GM21723 (cell line): ENCODE measurements around the gene DNAI1.

Source experiments
- ATAC-seq: cut with Tn5 transposase; IDR thresholded peaks from one replicate; pipeline ENCODE4 v1.9.1; 2021; ENCODE audit warnings: mild to moderate bottlenecking, moderate library complexity; ENCODE audit not compliant: unreplicated experiment

Gene DNAI1

DNA sequence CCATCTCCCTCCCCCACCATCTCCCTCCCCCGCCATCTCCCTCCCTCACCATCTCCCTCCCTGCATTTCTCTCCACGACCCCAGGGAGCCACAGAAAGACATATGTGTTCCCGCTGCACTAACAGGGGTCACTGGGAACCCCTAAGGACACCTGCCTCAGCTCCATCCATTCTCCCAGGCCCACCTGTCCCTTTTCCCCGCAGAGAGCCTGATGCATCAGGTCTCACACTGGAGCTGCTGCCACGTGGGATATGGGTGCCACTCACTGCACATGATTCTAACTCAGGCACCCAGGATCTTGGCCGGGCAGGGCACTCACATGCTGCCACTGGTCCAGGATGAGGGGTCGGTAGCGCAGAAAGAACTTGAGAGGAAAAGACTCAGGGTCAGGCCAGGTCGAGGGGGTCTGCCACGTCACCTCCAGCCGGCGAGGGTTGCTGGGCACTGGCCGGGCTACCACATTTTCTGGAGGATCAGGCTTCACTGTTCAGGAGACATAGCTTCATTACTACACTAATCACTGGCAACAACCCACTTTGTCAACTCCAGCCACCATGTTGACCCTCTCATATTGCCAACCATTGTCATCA lies 97.4 kb downstream of the DNAI1 start:
- ATAC-seq, result no peak

DNA sequence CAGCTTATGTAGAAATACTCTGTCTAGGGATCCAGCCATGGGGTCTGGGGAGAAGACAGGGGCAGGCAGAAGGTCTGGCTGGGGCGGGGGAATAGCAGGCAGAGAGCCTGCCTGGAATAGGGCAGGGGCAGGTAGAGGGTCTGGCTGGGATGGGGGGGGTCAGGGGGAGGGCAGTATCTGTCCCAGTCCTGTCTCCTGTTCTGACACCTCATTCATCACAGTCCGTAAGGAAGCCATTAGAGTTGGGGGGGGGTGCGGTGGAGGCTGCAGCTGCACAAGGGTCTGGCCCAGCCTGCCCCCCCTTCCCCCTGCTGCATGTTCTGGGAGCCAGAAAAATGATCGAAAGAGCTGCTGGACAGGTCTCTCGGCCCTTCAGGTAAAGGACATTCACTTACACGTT lies 98.3 kb downstream of the DNAI1 start:
- no peak for ATAC-seq

DNA sequence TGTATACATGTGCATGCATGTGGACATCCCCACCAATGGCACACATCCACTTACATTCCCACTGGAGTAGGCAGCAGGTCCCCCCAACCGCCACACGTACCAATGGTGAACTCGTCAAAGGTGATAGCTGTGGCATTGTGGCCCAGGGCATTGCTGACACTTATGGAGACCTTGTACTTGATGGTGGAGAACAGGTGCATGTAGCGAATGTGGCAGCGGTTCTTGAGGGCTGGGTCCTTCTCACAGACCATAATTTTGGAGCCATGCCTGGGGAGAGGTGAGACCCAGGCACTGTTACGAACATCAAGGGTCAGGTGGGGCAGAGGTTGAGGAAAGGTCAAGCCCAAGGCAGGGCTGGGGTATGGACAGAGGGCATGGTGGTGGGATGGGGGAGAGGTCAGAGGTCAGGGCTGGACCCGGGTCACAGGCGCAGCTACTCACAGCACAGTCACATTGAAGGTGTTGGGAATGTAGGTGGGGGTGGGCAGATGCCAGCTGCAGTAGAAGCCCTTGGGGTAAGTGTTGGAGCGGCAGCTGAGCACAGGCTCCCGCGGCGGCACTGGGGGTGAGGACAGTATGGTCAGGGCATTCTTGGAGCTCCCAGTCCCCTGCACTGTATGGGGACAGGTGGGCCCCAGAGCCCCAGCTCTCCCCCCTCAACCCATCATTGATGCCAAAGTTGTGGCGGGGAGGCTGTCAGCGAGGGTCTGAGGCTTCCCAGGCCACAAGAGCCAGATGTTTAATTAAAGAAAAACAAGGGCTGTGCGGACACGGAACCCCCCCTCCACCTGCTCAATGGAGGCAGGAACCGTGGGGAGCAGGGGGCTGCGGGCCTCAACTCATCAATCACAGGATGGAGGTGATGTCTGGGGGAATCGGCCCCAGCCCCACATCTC lies 99.1 kb downstream of the DNAI1 start:
- ATAC-seq, result no peak

DNA sequence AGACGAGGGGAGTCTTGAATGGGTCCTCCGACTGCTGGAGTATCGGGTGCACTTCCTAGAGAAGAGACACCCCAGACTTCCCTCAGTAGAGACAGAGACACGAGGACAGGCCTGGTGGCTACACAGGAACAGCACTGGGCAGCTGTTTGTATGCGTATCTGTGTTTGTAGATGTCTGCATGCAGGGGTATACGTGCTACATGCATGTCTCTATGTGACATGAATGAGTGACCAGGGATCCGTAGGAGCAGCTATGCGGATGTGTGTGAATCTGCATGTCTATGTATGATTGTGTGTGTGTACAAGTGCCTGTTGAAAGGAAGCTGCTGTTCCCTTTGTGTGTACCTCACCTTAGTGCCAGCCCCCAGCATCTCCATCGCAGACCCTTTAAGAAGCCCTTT lies 99.8 kb downstream of the DNAI1 start:
- ATAC-seq, result no peak

DNA sequence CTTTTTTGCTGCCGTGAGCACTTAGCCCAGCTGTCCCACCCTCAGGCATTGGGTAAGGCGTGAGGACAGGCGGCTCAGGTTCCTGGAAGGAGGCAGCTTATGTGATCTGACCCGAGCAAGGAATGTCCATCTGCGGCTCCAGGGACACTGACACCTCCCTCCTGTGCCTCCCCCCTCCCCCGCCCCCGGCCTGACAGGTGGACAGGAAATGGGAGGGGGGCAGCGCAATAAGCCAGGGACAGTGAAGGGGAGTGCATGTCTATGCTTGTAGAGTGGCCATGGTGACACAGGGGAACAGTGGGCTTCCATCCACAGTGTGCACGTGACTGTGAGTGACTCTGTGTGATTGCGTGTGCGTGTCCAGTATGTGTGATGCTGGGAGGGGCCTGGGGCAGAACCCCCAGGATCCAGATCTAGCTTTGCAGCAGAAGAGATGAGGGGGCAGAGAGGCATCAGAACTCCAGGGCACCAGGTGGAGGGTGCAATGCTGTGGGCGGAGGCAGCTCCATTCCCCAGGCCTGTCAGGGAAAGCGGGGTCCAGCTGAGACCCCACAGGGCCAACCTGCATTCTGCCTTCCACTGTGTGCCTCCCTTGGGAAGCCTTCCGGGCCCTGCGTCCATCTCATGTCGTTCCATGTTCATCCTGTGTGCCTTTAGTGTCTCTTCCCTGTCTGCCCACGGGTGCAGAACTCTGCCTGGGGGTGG lies 100.5 kb downstream of the DNAI1 start:
- ATAC-seq, result no peak

DNA sequence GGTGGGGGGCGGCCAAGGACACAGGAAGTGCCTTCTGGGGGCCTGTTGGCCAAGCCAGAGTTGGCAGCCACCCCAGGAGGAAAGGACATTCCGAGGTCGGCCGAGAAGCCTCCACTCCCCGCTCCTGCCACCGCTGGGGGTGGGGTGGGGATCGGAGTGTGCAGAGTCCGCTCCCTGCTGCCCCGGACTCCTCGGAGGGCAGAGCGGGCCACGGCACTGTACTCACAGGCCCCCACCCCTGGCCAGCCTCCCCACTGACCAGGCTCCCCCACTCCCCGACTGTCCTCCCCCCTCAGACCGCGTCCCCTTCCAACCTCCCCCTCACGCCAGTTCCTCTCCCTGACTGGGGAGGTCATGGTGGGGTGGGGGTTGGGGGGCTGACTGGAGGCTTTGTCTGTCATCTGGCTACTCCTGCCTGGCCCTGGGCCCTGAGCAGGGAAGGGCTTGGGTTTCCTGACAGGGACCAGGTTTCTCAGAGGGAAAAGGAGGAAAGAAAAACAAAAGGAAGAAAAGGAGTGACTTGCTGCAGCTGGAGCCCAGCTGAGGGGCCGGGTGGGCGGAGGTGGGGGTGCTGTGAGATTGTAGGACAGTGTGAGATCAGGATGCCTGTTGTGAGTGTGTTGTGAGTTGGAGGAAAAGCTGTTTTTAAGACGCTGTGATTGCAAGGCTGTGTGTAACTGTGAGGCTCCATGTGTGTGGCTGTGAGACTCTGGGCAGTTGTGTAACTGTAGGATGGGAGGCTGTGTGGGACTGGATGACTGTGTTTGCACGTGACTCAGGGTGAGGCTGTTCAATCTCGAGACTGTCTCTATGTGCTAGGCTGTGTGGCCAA lies 101.2 kb downstream of the DNAI1 start:
- no peak for ATAC-seq

DNA sequence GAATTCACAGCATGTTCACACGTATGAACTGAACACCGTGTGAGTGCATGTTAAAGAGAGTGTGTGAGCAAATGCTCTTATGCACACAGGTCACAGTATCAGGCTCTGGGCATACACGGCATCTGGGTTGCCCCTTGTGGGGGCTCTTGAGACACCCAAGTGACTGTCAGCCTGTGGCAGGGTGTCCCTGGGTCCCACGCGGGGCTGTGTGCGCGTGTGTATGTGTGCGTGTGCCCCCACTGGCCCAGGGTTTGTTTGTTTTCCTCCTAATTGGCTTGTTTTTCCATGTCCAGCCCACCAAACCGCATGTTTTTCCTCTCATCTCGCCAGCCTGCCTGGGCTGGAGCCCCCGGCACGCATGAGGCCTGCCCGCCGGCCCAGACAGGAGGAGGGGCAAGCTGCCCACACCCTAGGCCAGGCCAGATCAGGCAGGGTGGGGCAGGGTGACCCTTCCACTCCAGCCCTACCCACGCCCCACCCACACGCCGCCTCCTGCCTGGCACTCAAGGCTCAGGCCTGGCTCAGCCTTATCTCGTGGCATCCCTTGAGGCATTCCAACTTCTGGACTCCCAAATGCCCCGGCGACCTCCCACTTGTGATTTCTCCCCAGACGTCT lies 102.1 kb downstream of the DNAI1 start:
- ATAC-seq, result no peak

DNA sequence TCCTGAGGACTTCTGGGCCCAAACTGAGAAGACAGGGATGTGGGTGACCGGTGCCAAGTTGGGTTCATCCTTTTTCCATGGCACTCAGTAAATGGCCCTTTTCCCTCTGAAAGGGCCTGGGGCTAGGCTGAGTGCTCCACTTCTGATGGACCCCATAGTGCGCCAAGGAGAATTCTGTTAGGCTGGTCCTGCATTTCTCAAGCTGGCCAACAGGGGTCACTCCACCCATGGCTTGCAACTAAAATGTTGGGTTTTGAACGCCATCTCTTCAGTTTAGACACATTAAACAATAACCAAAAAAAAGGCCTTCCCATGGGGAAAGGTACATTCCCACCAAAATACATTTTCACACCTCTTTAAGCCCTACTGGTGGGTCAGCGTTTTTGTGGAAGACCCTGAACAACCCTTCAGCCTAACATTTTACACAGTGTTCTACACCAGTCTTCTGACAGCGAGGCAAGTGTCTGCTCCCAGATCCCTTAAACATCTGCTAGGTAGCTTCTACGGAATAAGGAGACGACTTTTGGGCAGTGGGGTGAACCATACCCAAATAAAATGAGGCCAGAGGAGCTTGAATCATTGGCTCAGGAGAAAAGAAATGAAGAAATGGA lies 103.6 kb downstream of the DNAI1 start:
- ATAC-seq, result no peak

DNA sequence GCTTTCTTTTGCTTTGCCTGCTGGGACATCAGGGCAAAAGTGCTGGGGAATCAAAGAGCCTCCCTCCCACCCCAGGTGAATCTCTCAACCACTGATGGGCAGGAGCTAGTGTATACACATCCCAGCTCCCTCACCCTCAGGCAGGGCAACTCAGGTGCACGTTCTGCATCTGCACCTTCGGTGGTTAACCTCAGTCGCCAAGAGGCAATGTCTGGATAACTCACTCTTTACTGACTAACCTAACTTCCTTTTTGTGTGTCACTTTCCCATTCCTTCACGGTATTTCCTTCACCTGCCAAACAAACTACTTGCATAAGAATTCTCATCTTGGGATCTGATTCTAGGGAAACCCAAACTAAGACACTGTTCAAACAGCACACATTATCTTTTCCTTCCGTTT lies 104.7 kb downstream of the DNAI1 start:
- ATAC-seq, result no peak

DNA sequence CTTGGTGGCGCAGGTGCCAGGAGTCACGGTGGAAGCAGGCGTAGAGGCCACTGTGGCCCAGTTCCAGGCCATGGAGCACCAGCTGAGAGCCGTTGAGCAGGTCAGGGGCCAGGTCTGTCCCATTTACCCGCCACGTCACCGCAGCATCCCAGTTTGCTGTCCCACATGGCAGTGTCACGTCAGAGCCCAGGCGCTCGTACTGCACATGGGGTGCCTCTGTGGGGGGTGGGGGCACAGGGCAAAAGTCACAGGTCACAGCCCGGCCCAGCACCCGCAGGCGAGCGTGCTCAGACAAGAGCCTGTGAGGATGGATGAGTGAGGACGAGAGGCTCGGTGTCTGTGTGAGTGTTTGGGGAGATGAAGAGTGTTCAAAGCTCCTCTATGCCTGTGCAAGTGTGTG lies 106.0 kb downstream of the DNAI1 start:
- ATAC-seq, result no peak

DNA sequence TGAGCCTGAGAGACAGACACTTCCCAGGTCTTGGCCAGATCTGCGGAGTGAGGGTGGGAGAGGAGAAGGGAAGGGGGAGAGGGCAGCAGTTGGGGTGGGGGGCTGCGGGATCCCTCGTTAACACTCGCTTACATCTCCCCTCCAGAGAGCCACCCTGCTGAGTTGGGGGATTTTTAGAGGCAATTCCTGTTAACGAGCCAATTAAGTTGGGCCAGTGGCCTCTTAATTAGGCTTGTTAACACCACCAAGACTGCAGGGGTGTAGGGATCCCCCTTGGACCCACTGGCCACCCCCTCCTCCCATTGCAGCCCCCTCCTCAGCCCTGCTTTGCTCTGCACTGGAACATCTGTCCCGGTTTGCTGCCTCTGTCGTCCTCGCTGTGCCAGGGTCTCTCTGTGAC lies 107.3 kb downstream of the DNAI1 start:
- ATAC-seq, result no peak

DNA sequence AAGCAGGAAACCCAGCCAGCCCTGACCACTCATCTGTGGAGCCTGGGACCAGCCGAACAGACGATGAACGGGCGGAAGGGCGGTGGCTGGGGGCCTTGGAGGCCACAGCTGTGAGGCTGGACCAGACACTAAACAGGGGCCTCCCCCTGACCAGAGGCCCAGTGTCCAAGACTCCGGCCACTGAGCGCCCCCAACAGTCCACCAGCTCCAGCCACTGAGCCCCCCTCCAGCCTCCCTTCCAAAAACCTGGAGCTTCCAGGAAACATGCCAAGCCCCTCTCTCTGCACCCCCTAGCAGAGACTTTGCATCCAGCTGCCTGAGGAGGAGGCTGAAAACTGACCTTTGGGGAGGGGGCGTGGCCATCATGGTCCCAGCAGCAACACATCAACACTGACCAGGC lies 107.7 kb downstream of the DNAI1 start:
- no peak for ATAC-seq

DNA sequence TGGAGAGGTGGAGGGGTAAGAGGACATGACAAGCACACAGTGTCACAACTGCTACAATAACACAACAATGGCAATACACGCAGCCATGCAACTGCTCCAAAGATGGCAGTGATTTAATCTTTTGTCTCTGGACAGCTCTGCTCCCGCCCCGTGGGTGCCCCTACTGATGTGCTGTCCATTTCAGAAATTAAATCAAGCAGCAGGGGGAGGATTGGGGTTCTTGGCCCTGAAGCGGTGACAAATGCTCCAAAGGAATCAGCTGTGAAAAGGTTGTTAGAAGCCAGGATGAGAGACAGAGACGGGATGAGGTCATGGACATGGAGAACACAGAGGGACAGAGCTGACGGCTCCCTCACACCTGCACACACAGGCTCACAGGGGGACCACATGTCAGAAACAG lies 108.4 kb downstream of the DNAI1 start:
- ATAC-seq, result no peak

DNA sequence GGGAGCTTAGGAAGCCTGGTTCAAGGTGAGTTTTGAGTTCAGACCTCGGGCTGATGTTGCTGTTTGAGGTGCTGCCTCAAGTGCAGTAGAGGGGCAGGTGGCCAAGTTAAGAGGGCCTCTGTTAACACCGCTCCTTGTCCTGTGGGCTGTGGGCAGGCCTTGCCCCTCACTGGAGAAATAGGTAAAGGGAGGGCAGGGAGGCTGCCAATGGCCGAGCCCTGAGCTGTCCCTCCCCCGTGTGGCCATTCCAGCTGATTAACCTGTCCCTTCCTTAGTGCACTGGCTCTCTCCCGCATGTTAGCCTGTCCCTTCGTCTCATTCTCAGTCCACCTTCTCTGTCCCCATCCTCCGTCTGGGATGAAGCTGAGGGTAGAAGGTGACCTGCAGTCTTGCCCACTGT lies 109.5 kb downstream of the DNAI1 start:
- no peak for ATAC-seq

DNA sequence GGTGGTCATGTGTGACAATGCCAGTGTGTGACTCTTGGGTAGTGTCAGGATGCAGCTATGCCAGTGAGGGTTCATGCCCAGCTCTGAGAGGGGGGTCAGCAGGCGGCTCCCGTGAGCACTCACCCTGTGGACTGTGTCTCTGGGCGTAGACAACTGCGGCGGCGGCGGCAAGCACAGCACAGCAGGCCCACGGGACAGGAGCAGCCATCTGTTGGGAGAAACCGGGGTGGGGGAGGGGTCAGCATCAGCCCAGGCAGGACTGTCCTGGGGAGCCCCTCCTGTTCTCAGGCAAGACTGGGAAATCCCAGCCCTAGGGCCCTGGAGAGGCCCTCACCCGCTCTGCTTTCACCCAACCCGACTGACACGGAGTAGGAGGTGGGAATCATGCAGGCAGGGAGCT lies 110.2 kb downstream of the DNAI1 start:
- no peak for ATAC-seq

DNA sequence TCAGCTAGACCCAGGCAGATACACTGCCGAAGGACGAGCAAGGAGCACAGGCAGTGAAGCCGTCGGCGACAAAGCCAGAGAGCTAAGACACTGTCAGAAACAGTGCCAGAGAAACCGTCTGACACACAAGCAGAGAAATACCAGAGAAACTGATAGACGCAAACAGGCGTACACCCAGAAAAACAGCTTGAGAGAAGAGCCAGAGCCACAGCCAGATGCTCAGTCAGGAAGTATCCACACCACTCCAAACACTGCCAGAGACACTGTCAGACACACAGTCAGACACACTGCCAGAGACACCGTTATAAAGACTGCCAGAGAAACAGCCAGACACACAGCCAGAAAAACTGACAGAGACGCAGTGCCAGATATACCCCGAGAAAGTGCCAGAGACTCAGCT lies 111.8 kb downstream of the DNAI1 start:
- ATAC-seq, result no peak
